HT1080 (cell line): Measurements from ENCODE around the gene CLCN1. TPM values are rescaled to one million over a fixed set of nuclear protein-coding genes. Genes with fewer than 3 reads are reported as not detected.
A peak's percentile ranks its signal among the peaks of the same experiment; 100 is the strongest.

ENCODE experiments used
- DNase-seq: peaks from one replicate; pipeline ENCODE4 v3.0.0-alpha.2; 2015; ENCODE audit warnings: low read depth
- total RNA-seq: library from RNA; depleted of rRNA; stranded (reverse); fragments of >200 nt; shearing (Covaris generic); gene quantifications from 2 replicates; pipeline ENCODE4 v1.2.3, GENCODE V29; 2014

Gene CLCN1
- total RNA-seq, 1 experiment from 2014 or later, result not detected

DNA sequence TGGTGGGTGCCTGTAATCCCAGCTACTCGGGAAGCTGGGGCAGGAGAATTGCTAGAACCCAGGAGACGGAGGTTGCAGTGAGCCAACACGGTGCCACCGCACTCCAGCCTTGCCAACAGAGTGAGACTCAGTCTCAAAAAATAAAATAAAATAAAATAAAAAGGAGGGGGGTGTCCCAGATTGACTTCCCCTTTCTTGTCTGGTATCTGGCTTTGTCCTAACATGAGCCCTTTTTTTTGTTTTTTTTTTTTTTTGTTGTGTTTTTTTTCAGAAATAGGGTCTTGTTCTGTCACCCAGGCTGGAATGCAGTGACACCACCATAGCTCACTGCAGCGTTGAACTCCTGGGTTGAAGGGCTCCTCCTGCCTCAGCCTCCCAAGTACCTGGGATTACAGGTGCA is 23.0 kb upstream of the CLCN1 start:
- no peak for DNase-seq

GRCh38 chr7:143295870-143296269 is 20.0 kb upstream of the CLCN1 start:
- DNase-seq, result no peak

DNA sequence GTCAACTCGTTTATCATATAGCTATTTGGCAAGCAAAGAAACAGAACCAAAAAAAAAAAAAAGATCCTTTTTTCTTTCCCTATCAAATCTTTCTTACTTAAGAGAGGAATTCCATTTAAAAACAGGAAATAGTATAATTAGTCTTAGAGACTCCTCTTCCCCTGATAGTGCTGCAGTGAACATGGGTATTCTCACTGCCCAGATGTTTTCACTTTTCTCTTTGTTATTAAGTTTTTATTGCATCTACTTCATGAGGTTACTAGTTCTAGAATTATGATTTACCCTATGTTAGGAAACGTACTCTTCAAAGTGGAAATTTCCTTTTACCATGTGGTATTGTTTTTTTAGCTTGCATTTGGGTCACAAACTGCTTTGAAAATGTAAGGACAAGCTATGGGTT is 19.2 kb upstream of the CLCN1 start:
- no peak for DNase-seq

DNA sequence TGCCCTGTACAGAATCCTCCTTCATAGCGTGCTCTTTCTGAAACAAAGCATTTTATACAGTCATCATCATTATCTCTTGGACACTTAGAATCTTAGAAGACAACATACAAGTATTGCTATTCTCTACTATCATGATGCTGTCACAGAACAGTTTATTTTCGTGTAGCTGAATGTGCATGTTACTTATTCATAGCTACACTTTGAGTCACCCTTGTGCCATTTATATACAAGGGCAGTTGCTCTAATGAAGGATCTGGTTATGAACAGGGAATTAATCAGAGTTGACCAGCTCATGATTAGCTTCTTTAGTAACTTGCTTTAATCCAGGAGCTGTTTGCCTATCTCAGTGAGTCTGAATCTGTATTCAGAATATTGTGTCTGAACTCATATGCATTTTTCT is 16.6 kb upstream of the CLCN1 start:
- no peak for DNase-seq

DNA sequence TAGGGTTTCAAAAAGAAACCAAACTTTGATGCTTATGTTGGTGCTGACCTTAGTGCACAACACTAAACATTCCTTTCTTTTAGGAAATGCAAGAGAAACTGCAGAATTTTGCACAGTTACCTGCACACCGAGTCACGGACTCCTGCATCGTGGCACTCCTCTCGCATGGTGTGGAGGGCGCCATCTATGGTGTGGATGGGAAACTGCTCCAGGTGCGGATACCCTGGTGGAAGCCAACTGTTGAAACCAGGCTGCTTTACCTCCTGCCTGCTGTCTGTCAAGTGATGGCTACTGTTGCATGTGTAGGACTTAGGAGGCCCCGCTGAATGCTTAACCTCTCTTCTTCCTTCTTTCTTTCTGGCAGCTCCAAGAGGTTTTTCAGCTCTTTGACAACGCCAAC is 16.1 kb upstream of the CLCN1 start:
- no peak for DNase-seq

GRCh38 chr7:143300959-143301935 is 14.7 kb upstream of the CLCN1 start:
- DNase-seq, result peak; percentile 34

DNA sequence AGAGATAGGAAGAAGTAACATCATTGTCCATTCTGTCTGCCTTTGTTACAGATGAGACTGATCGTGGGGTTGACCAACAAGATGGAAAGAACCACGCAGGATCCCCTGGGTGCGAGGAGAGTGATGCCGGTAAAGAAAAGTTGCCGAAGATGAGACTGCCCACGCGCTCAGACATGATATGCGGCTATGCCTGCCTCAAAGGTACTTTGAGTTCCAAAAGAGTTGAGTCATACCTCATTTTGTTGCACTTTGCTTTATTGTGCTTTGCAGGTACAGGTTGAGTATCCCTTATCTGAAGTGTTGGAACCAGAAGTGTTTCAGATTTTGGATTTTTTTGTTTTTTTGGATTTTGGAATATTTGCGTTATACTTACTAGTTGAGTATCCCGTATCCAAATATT is 12.2 kb upstream of the CLCN1 start:
- no peak for DNase-seq

DNA sequence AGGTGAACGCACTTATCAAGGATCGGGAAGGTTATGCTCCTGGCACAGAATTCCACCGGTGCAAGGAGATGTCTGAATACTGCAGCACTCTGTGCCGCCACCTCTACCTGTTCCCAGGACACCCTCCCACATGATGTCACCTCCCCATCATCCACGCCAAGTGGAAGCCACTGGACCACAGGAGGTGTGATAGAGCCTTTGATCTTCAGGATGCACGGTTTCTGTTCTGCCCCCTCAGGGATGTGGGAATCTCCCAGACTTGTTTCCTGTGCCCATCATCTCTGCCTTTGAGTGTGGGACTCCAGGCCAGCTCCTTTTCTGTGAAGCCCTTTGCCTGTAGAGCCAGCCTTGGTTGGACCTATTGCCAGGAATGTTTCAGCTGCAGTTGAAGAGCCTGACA is 11.0 kb upstream of the CLCN1 start:
- DNase-seq, result no peak

- no peak for DNase-seq
These were observed 10.4 kb upstream of the CLCN1 start for GRCh38 chr7:143305423-143306070.

DNA sequence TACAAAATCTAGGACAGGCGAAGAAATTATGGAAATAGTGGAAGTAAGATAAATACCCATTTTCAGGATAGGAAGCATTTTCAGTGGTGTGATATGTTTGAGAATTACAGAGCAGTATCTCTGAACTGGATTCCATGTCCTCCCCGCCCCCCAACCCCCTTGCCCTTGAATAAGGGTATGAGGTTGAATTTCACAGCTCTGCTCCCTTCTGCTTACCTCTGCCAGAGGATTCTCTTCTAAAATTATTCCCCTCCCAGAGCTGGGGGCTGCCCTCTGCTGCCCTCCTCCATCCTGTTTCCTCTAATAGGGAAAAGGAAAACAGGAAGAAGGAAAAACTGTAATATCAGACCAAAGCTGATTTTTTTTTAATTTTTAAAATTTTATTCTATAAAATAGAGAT is 7.3 kb upstream of the CLCN1 start:
- no peak for DNase-seq

DNA sequence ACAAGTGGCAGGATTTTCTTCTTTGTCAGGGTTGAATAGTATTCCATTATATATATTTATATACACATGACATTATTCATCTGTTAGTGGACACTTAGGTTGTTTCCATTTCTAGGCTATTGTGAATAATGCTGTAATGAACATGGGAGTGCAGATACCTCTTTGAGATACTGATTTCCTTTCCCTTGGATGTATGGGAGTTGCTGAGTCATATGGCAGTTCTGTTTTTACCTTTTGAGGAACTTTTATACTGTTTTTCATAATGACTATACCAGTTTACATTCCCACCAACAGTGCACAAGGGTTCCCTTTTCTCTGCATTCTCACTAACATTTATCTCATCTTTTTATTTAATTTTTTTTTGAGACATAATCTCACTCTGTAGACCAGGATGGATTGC is 1.8 kb upstream of the CLCN1 start:
- DNase-seq, result no peak

- no peak for DNase-seq
These were observed 581 bp downstream of the CLCN1 start for GRCh38 chr7:143316492-143316891.

DNA sequence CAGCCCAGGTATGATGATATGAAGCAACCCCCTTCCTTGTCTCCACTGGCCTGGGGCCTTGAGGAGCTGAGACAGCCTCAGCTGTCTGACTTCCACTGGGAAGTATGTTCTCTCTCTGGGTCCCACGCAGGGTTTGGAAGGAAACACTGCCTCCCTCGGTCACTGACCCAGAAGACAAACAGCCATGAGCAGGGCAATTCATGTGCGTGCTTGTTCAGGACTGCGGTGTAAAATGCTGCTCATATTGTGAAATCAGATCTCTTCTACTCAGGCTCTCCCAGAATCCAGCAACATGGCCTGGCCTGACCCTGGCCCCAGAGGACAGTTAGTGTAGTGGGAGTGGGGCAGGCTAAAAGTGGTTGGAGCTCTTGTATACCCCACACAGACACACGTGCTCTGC is 2.8 kb downstream of the CLCN1 start:
- no peak for DNase-seq

DNA sequence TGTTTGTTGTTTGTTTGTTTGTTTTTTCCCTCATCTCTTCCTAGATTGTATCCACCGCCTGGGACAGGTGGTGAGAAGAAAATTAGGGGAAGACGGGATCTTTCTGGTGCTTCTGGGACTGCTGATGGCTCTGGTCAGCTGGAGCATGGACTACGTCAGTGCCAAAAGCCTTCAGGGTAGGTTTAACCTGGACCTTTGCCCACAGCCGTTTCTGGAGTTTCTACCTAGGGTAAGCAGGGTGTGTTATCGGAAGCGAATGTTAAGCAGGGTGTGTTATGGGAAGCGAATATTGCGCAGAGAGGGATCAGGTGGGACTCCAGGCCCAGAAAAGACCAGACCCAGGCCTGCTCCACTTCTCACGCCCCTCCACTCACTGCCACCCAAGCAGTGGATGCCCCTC is 4.7 kb downstream of the CLCN1 start:
- no peak for DNase-seq

- no peak for DNase-seq
These were observed 5.3 kb downstream of the CLCN1 start for GRCh38 chr7:143321242-143321641.

DNA sequence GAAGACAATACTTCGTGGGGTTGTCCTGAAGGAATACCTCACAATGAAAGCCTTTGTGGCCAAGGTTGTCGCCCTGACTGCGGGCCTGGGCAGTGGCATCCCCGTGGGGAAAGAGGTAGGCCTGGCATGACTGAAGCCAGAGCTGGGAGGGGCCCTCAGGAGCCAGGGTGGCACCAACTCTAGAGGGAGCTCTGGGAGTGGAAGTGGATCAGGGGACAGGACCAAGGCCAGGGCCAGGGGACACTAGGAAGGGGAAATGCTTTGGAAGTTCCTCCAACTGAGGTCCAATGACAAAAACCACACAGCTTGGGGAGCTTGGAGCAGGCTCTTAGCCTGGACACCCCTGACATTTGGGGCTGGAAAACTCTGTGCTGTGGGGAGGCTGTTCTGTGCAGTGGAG is 5.8 kb downstream of the CLCN1 start:
- no peak for DNase-seq

GRCh38 chr7:143322760-143323633 is 7.1 kb downstream of the CLCN1 start:
- no peak for DNase-seq

DNA sequence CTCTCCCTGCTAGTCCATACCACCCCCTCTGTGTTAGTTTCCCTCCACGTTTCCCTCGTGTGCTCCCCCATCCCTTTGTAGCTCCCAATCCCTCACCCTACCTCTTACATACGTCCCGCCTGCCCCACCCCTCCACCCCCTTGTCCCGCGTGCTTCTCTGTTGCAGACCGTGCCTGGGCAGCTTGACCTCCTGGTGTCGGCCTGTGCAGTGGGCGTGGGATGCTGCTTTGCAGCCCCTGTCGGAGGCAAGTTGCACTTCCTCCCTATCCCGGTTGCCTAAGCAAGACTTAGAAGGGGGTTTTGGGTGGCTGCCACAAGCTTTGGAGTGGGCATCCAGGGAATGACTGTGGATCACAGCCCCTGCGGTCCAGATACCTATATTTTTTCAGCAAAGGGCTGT is 7.7 kb downstream of the CLCN1 start:
- no peak for DNase-seq

DNA sequence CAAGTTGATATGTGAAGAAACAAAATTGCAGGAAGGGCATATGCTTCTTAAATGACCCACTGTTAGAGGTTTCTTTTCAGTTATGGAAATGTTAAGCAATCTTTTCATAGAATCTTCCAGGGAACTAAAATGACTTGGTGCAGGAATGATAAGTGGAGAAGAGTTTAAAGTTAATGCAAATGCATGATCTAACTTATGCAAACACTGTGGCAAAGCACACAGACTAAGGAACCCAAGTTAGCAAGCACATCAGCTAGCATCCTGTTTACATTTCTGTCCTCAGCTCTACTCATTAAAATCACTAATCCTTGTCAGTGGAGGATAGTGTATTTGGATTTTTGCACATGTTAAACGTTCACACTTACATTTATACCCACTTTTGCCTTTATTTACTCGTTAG is 9.3 kb downstream of the CLCN1 start:
- DNase-seq, result no peak

GRCh38 chr7:143327903-143328302 is 12.0 kb downstream of the CLCN1 start:
- DNase-seq, result no peak

- no peak for DNase-seq
These were observed 13.7 kb downstream of the CLCN1 start for GRCh38 chr7:143329471-143330170.
